ENCODE results near the gene ADGRV1.

Gene ADGRV1

DNA sequence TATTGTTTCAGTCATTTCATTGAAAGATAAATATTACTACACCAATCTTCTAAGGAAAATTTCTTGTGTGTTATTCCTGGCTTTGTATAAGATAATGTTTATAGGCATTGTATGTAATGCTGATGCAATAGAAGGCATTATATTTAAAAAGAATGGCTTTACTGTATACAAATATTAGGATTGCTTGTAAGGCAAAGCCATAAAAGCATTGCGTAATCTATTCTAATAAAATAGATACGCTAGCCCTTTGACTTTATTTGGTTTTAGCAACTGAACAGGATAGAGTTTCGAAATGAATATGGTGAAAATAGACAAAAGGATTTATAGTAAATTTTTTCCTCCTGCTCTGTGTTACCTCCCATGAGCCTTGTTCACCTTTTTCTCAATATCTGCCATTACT is 23.7 kb upstream of the ADGRV1 start:
- no peak for ATAC-seq (replicated peaks; ENCODE audit: extremely low read depth, poor library complexity, severe bottlenecking)
- H3K4me1 Mint-ChIP-seq: no peaks in the 10 kb centered on the region
- peaks cover 2% of the 10 kb centered on the region for H3K36me3 Mint-ChIP-seq (ENCODE audit: insufficient read depth)
- peaks cover 67% of the 10 kb centered on the region for H3K27me3 Mint-ChIP-seq
- no peak overlapping the region for H3K4me3 Mint-ChIP-seq
- H3K27ac Mint-ChIP-seq (ENCODE audit: low read depth): no peak overlapping the region
- no peak for DNase-seq (ENCODE audit: low spot score in 2 of 2)
- no peaks in the 10 kb centered on the region for H3K9me3 Mint-ChIP-seq

DNA sequence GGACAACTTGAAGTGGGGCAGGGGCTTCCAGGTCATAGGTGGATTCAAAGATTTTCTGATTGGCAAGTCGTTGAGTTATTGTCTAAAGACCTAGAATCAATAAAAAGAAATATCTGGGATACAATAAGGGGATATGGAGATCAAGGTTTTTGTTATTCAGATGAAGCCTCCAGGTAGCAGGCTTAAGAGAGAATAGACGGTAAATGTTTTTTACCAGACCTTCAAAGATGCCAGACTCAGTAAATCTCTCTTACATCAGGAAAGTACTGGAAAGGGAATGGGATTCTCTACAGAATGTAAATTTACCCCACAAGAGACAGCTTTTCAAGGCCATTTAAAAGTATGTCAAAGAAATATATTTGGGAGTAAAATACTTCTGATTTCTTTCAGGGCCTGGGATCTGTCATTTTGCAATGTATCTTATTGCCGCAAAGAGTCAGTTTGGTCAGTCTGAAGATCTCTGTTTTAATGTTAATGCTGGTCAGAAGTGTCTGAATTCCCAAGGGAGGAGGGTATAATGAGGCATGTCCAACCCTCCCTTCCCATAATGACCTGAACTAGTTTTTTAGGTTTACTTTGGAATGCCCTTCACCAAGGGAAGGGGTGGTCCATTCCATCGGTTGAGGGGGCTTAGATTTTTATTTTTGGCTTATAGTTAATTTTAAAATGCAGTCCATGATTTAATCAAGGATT is 15.6 kb upstream of the ADGRV1 start:
- H3K4me3 Mint-ChIP-seq: no peak overlapping the region
- H3K4me1 Mint-ChIP-seq: no peaks in the 10 kb centered on the region
- no peak for DNase-seq (ENCODE audit: low spot score in 2 of 2)
- H3K27ac Mint-ChIP-seq (ENCODE audit: low read depth): no peak overlapping the region
- H3K36me3 Mint-ChIP-seq (ENCODE audit: insufficient read depth): no peaks in the 10 kb centered on the region
- no peaks in the 10 kb centered on the region for H3K9me3 Mint-ChIP-seq
- peaks cover 65% of the 10 kb centered on the region for H3K27me3 Mint-ChIP-seq
- no peak for ATAC-seq (replicated peaks; ENCODE audit: extremely low read depth, poor library complexity, severe bottlenecking)

- Mint-ChIP-seq H3K27me3 (peaks cover 56% of the 10 kb centered on the region), H3K9me3 (no peaks in the 10 kb centered on the region), H3K36me3 (ENCODE audit: insufficient read depth) (no peaks in the 10 kb centered on the region), H3K4me1 (no peaks in the 10 kb centered on the region), H3K27ac (ENCODE audit: low read depth) (no peak overlapping the region), H3K4me3 (no peak overlapping the region)
- DNase-seq (ENCODE audit: low spot score in 2 of 2): no peak
- no peak for ATAC-seq (replicated peaks; ENCODE audit: extremely low read depth, poor library complexity, severe bottlenecking)
These were observed 13.1 kb upstream of the ADGRV1 start for GRCh38 chr5:90545511-90545910.

DNA sequence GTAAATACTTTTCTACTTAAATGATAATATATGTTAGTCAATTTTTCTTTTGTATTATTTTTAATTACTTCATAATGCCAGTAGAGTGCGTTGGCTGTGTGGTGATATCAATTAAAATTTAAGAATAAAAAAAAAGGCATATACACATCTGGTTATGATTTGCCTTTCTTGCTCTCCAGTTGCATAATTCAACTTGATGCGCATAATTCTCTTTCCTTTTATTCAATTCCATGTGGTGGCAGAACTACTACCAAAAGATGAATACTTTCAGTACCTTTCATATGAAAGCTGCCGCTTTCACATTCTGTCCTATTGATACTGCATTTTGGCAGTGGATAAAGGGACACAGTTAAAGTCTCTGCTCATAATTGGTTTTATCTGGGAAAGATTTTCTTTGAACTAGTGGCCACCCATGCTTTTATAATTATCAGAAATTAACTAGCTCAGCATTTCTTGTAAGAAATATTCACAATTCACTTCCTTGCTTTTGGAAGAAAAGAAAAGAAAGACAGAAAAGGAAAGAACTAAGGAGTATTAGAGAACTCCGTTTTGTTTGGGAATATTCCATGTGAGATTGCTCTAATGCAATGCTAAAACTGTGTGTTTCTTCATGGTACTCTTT is 12.3 kb upstream of the ADGRV1 start:
- no peak overlapping the region for H3K27ac Mint-ChIP-seq (ENCODE audit: low read depth)
- DNase-seq (ENCODE audit: low spot score in 2 of 2) (no peak), ATAC-seq (replicated peaks; ENCODE audit: extremely low read depth, poor library complexity, severe bottlenecking) (no peak)
- H3K36me3 Mint-ChIP-seq (ENCODE audit: insufficient read depth): no peaks in the 10 kb centered on the region
- H3K27me3 Mint-ChIP-seq: peaks cover 56% of the 10 kb centered on the region
- no peaks in the 10 kb centered on the region for H3K4me1 Mint-ChIP-seq
- H3K9me3 Mint-ChIP-seq: no peaks in the 10 kb centered on the region
- no peak overlapping the region for H3K4me3 Mint-ChIP-seq

DNA sequence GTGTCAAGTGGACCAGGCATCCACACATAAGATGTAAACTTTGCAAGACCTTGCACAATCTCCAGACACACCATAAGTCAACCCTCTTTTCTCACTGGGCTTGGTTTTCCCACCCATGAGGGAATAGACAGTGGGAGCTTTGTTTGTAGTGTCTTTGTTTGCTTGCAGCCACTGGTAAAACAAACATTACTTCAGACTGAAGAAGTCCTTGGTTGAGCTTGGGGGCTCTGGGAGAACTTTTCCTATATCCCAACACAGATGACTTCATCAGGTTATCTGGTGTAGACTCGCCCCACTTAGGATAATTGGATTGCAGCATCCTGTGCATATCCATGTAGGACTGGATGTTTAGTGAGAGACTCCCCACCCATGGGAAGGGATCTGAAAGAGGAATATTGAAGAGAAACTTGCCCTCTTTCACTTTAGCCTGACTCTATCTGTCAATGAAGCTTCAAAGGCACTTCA is 11.5 kb upstream of the ADGRV1 start:
- H3K4me1 Mint-ChIP-seq: no peaks in the 10 kb centered on the region
- no peak for DNase-seq (ENCODE audit: low spot score in 2 of 2)
- ATAC-seq (replicated peaks; ENCODE audit: extremely low read depth, poor library complexity, severe bottlenecking): no peak
- no peak overlapping the region for H3K4me3 Mint-ChIP-seq
- H3K27me3 Mint-ChIP-seq: peaks cover 56% of the 10 kb centered on the region
- no peaks in the 10 kb centered on the region for H3K9me3 Mint-ChIP-seq
- H3K36me3 Mint-ChIP-seq (ENCODE audit: insufficient read depth): no peaks in the 10 kb centered on the region
- H3K27ac Mint-ChIP-seq (ENCODE audit: low read depth): no peak overlapping the region

DNA sequence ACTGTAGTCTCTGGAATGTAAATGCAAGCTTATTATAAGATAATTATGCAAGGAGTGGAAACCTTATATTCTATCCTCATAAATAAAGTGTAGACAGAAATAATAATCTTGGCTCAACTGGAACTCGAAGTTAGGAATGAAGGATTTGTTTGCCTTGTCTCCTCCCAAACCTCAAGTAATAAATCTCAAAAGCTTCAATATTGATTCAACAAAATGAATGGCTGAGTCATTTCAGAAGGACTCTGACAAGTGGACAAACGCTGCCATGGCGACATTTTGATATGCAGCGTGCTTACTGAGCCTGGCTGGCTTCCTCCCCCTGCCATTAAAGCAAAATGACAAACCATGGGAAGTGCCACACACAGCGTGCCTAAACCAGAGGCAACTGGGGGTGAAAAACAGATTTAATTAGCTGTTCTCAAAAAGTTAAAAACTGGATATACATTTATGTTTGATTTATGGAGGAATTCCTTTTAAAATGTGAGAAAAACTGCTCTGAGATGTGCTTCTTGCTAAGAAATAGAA is 10.5 kb upstream of the ADGRV1 start:
- H3K9me3 Mint-ChIP-seq: no peaks in the 10 kb centered on the region

GRCh38 chr5:90549223-90549622 is 9.4 kb upstream of the ADGRV1 start:
- H3K27me3 Mint-ChIP-seq: peaks cover 60% of the 10 kb centered on the region
- DNase-seq (ENCODE audit: low spot score in 2 of 2) (no peak), ATAC-seq (replicated peaks; ENCODE audit: extremely low read depth, poor library complexity, severe bottlenecking) (no peak)
- no peaks in the 10 kb centered on the region for H3K9me3 Mint-ChIP-seq
- no peaks in the 10 kb centered on the region for H3K36me3 Mint-ChIP-seq (ENCODE audit: insufficient read depth)
- H3K4me3 Mint-ChIP-seq: no peak overlapping the region
- no peak overlapping the region for H3K27ac Mint-ChIP-seq (ENCODE audit: low read depth)
- H3K4me1 Mint-ChIP-seq: no peaks in the 10 kb centered on the region

More for the DNA sequence above, 10.5 kb upstream of the ADGRV1 start:
- Mint-ChIP-seq H3K36me3 (ENCODE audit: insufficient read depth) (no peaks in the 10 kb centered on the region), H3K27ac (ENCODE audit: low read depth) (no peak overlapping the region), H3K4me1 (no peaks in the 10 kb centered on the region), H3K27me3 (peaks cover 56% of the 10 kb centered on the region), H3K4me3 (no peak overlapping the region)
- ATAC-seq (replicated peaks; ENCODE audit: extremely low read depth, poor library complexity, severe bottlenecking) (no peak), DNase-seq (ENCODE audit: low spot score in 2 of 2) (no peak)

DNA sequence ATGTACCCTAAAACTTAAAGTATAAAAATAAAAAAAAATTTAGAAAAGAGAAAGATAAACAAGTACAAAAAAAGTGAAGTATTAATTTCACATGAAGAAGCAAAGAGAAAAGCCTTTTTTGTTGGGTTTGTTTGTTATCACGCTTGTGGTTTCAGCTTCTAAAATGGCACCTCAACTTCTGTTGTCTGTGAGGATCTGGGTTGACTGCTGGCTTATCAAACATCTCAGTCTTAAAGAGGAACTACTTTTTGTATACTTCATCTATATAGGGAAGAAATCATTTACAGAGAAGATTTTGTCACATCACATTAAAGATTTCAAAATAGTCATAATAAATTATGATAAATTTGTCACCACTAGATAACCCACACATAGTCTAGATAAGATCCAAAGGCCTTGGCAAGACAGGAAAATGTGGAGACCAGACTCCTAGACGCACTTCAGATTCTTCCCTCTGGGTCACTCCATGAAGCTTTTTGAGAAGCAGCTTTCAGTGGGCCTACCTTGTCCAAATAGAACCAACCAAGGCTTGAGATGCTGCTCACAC is 8.8 kb upstream of the ADGRV1 start:
- H3K4me3 Mint-ChIP-seq: no peak overlapping the region
- peaks cover 60% of the 10 kb centered on the region for H3K27me3 Mint-ChIP-seq
- ATAC-seq (replicated peaks; ENCODE audit: extremely low read depth, poor library complexity, severe bottlenecking) (no peak), DNase-seq (ENCODE audit: low spot score in 2 of 2) (no peak)
- no peaks in the 10 kb centered on the region for H3K36me3 Mint-ChIP-seq (ENCODE audit: insufficient read depth)
- H3K9me3 Mint-ChIP-seq: no peaks in the 10 kb centered on the region
- no peak overlapping the region for H3K27ac Mint-ChIP-seq (ENCODE audit: low read depth)
- H3K4me1 Mint-ChIP-seq: no peaks in the 10 kb centered on the region

DNA sequence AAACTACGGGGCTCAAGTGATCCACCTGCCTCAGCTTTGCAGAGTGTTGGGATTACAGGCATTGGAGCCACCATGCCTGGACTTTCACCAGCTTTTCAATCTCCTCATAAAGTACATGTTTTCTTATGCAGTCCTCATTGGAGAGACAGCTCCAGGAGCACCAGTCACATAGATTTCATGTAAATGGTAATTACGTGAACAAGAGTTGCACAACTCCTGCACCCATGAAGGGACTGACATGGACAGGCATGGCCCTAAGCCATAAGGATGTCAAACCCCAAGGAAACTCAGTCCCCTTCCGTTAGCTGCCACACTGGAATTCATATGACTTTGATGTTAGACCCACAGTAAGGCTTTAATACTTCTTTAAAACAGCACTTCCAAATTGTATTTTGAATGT is 7.6 kb upstream of the ADGRV1 start:
- no peak for ATAC-seq (replicated peaks; ENCODE audit: extremely low read depth, poor library complexity, severe bottlenecking)
- Mint-ChIP-seq H3K27ac (ENCODE audit: low read depth) (no peak overlapping the region), H3K4me1 (no peaks in the 10 kb centered on the region), H3K27me3 (peaks cover 60% of the 10 kb centered on the region), H3K4me3 (no peak overlapping the region), H3K36me3 (ENCODE audit: insufficient read depth) (no peaks in the 10 kb centered on the region), H3K9me3 (no peaks in the 10 kb centered on the region)
- no peak for DNase-seq (ENCODE audit: low spot score in 2 of 2)

DNA sequence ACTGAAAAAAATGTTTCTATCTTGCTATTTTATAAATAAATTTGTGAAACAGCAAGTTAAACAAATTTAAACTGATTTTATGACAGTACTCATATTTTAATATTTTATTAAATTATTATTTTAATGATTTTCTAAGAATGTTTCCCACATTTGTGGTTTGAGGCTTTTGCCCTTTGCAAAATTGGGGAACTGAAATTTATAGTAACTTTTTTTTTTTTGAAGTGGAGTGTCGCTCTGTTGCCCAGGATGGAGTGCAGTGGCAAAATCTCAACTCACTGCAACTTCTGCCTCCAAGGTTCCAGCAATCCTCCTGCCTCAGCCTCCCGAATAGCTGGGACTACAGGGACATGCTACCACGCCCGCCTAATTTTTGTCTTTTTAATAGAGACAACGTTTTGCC is 7.2 kb upstream of the ADGRV1 start:
- Mint-ChIP-seq H3K4me1 (no peaks in the 10 kb centered on the region), H3K9me3 (no peaks in the 10 kb centered on the region), H3K4me3 (no peak overlapping the region), H3K36me3 (ENCODE audit: insufficient read depth) (no peaks in the 10 kb centered on the region), H3K27me3 (peaks cover 64% of the 10 kb centered on the region), H3K27ac (ENCODE audit: low read depth) (no peak overlapping the region)
- DNase-seq (ENCODE audit: low spot score in 2 of 2) (no peak), ATAC-seq (replicated peaks; ENCODE audit: extremely low read depth, poor library complexity, severe bottlenecking) (no peak)

GRCh38 chr5:90553711-90554110 is 4.9 kb upstream of the ADGRV1 start:
- H3K36me3 Mint-ChIP-seq (ENCODE audit: insufficient read depth): no peaks in the 10 kb centered on the region
- H3K4me1 Mint-ChIP-seq: peaks cover 8% of the 10 kb centered on the region
- H3K27me3 Mint-ChIP-seq: peaks cover 88% of the 10 kb centered on the region
- H3K4me3 Mint-ChIP-seq: no peak overlapping the region
- DNase-seq (ENCODE audit: low spot score in 2 of 2): no peak
- H3K27ac Mint-ChIP-seq (ENCODE audit: low read depth): no peak overlapping the region
- ATAC-seq (replicated peaks; ENCODE audit: extremely low read depth, poor library complexity, severe bottlenecking): no peak
- no peaks in the 10 kb centered on the region for H3K9me3 Mint-ChIP-seq

- Mint-ChIP-seq H3K36me3 (ENCODE audit: insufficient read depth) (no peaks in the 10 kb centered on the region), H3K27ac (ENCODE audit: low read depth) (no peak overlapping the region), H3K9me3 (no peaks in the 10 kb centered on the region), H3K4me3 (no peak overlapping the region), H3K27me3 (peaks cover 95% of the 10 kb centered on the region), H3K4me1 (peaks cover 8% of the 10 kb centered on the region)
- ATAC-seq (replicated peaks; ENCODE audit: extremely low read depth, poor library complexity, severe bottlenecking): no peak
- no peak for DNase-seq (ENCODE audit: low spot score in 2 of 2)
These were observed 4.1 kb upstream of the ADGRV1 start for GRCh38 chr5:90554358-90555006.

Data from central memory CD8-positive, alpha-beta T cell (primary cell).